Measurements from ENCODE around the gene ACBD4. TPM values are rescaled to one million over a fixed set of nuclear protein-coding genes. Genes with fewer than 3 reads are reported as not detected.

The ACBD4 gene
- polyA plus RNA-seq, 4 donors: 12.4 to 15.4 (median 13.5) TPM

DNA sequence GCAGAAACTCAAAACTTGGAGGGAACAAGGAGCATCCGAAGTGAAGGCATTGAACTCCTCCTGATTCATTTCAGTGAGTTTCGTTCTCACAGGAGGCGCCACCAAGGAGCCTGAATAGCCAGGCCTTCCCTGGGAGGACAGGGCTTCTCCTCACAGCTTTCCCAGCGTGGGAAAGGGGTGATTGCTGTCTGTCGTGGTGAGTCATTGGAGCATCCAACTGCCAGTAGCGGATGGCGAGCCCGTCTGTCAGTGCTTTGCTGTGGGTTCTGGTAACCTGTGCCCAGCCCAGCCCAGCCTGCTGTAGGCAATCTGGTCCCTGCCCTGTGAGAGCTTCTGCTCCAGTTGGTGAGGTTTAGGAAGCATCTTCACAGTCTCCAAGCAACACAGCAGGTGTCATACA lies 31.5 kb upstream of the ACBD4 start:
- DNase-seq (ENCODE audit: low read depth in 4 of 4, low spot score in 3 of 4): no peak

DNA sequence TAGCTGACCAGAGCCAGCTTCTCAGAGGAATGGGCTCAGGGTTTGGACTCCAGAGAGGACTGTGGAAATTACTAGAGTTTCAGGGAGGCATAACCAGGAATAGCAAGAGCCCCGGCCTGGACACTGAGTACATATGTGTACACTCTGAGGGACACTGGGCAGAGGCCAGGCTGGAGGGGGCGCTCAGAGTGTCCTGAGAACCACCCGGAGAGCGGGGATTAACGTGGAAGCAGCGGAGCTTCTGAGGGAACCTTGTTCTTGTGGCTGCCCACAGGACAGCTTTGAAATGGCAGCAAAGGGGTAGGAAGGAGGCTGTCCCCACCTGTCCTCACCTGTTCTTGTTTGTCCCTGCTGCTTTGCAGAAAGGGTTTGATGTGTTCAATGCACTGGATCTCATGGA lies 31.0 kb upstream of the ACBD4 start:
- no peak for DNase-seq (ENCODE audit: low read depth in 4 of 4, low spot score in 3 of 4)

DNA sequence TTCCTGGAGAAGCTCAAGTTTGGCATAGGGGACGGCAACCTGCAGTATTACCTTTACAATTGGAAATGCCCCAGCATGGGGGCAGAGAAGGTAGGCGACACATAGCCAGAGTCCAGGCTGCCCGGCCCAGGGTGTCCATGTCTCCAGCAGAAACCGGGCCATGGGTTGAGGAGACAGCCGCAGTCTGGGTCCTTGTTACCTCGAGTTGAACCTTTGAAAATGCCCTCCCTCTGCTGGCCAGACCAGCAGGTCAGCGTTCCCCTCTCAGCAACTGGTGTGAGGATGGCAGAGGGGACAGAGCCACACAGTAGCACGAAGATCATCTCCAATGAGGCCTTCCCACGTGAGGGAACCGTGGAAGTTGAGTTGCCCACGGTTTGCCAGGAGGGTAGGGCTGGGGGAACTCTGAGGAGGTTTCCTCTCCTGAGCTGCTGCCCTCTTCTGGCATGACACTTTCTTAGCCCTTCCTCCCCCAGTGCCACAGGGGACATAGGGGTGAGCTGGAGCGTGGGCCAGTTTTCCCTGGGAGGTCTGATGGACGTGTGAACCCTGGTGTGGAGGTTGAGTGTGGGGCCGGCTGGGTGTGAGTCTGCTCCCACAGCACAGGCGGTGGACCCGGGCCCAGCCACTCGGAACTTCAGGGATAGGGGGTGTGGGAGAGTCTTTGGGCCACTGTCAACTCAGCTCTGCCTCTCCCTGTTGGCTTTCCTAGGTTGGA lies 30.4 kb upstream of the ACBD4 start:
- no peak for DNase-seq (ENCODE audit: low read depth in 4 of 4, low spot score in 3 of 4)

DNA sequence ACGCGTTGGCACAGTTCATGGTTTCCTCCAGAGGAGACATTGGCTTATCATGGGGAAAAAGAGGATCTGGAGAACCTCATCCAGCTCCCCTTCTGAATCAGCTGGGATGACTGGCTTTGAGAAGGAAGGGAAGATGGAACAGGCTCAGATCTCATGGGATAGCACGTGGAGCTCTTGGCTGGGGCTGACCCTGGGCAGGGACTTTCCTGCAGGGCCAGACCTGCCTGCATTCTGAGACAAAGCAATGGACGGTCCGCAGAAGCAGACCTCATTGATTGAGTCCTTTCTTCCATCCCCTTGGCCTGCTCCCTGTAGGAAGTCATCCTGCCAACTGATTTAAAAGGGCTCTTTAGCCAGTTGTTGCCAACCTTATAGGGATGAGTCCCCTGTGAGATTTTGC lies 29.4 kb upstream of the ACBD4 start:
- DNase-seq (ENCODE audit: low read depth in 4 of 4, low spot score in 3 of 4): no peak

DNA sequence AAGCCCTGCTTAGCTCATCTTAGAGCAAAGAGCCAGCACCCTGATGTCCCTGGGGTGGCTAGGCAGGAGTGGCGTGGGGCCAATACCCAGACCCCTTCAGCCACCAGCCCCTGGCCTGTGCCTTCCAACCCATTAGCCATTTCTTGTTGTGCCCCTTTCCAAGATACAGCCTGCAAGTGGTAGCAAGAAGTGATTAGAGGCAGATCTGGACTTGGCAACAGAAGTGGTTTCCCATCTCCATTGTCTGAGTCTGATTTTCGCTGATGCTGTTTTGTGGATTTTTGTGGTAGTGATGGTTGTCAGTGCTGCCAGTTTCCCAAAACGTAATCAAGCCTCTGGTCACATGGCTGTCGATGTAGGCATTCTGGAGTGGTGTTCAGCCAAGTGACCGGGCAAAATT lies 28.9 kb upstream of the ACBD4 start:
- DNase-seq (ENCODE audit: low read depth in 4 of 4, low spot score in 3 of 4): no peak

DNA sequence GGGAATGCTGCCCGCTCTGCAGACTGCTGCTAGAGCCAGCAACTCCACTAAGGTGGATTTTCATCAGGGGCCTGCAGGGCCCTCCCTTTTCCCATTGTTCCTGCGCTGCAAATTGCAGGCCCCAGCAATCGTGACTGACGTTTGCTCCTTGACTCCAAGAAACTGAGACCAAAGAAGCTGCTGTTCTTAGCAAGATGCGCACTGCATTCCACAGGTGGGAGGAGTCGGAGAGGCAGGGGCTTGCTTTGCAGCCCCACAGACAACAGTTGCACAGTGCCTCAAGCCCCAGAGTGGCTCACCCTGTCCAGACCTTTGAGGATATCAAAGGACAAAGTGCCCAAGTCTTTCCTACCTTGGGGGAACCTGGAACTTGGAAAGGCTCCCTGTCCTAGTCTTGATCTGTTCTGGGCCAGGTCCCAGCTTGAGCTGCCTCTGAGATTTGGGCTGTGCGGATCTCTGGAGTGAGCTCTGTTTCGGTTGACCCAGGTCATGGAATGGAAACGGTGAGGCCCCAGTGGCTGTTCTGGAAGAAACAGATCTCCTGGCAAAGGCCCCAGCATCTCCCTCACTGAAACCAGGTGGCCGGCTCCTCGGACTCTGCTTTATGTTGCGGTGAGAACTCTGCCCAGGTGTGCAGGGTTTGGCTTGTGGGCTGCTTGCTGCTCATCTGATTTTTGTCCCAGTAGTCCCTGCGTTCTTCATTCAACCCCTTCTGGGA lies 28.0 kb upstream of the ACBD4 start:
- no peak for DNase-seq (ENCODE audit: low read depth in 4 of 4, low spot score in 3 of 4)

DNA sequence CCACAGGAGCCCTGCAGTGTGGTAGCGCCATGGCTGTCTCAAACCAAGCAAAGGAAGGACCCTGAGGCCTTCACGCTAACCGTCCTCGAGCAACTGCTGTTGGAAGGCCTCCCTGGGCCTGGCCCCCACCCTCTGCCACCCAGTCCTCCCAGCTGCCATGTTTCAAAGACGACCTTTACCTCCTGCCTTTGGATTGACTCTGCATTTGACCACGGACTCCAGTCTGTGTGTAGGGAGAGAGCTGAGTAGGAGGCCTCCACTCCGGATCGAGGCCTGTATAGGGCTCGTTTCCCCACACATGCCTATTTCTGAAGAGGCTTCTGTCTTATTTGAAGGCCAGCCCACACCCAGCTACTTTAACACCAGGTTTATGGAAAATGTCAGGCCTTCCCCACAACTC lies 27.4 kb upstream of the ACBD4 start:
- DNase-seq (ENCODE audit: low read depth in 4 of 4, low spot score in 3 of 4): no peak

DNA sequence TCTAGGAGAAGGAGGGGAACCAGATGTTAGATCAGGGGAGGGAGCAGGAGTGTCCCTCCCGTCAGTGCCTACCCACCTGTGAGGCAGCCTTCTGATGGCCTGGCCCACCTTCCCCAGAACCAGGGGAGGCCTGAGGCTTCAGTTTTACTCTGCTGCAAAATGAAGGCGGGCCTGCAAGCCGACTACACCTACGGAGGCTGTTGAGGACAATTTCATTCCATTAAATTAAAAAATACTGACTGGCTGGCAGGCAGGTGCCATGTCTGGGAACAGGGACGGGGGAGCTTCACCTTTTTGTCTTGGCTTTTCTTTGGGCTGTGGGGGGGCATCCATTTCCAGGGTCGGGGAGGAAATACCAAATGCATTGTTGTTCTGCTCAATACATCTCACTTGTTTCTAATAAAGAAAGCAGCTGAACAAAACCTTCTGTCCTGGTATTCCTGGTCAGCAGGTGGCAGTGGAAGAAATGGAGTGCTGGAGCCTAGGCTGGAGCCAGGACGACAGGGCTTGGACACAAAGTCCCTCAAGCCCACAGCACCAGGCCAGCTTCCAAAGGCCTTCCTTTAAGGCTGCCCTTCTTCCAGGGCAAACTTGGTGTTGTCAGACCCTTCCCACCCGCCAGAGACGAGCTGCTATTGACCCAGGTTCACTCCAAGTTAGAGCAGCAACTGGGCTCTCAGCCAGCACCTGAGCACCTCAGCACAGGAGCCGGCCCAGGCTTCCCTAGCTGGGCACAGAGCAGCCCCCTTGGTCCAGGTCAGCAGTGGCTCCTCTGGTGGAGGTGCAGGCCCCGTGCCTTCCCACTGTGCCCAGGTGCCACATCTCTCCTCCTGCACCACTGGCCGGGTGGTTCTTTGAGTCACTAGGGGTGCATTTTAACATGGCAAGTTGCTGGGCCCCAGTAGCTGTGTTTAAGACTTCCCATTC lies 26.6 kb upstream of the ACBD4 start:
- no peak for DNase-seq (ENCODE audit: low read depth in 4 of 4, low spot score in 3 of 4)

DNA sequence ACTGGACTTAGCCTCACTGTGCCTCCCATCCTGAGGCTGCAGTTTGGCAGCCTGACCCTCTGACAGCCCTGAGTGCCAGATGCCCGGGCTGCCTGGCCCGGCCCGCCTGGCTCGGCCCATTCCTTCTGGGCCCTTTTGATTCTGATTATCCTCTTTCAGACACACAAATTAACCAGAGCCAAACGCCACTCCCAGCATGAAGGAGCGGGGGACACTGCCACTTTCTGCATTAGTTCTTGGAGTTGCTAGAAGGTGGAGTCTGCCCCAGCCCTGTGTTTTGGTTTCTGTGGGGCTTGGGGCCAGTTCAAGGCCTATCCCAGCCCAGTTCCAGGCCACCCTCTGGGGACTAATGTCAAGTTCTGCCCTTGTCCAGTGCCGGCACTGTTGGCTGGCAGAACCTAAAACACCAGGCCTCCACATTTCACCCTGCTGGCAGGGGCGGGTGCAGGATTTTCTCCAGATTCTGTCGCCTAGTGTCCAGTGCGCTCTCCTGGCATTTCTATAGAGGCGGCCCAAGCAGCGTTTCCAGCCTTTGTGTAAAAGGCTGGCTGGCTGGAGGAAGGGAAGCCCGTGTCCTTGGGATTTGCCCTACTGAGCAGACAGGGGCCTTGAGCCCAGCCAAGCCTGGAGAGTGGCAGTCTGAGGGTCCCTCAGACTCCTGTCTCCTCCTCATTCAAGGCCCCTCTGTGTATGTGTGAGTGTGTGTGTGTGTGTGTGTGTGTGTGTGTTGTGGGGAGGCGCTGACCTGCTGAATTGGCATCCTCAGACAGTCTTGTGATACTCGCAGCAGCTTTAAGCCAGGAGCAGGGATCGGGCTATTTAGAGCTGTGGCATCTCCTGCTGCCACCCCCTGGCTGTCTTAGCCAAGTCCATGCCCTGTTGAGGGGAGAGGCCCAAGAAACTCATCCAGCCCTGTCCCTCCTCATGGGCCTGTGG lies 24.5 kb upstream of the ACBD4 start:
- no peak for DNase-seq (ENCODE audit: low read depth in 4 of 4, low spot score in 3 of 4)

DNA sequence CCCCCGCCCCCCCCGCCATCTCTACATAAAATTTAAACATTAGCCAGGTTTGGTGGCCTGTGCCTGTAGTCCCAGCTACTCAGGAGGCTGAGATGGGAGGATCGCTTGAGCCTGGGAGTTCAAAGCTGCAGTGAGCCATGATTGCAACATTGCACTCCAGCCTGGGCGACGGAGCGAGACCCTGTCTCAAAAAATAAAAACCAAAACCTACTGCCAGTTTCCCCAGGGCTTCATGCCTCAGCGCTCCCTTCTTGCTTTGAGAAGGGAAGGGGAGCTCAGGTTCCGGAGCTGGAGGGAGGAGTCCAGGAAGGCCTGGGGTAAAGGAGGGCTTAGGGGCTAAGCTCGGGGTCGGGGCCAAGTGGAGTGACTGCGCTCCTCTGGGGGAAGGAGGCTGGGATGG lies 23.6 kb upstream of the ACBD4 start:
- peak in 1 of 4 donors; percentile 20 for DNase-seq (ENCODE audit: low read depth in 4 of 4, low spot score in 3 of 4)

DNA sequence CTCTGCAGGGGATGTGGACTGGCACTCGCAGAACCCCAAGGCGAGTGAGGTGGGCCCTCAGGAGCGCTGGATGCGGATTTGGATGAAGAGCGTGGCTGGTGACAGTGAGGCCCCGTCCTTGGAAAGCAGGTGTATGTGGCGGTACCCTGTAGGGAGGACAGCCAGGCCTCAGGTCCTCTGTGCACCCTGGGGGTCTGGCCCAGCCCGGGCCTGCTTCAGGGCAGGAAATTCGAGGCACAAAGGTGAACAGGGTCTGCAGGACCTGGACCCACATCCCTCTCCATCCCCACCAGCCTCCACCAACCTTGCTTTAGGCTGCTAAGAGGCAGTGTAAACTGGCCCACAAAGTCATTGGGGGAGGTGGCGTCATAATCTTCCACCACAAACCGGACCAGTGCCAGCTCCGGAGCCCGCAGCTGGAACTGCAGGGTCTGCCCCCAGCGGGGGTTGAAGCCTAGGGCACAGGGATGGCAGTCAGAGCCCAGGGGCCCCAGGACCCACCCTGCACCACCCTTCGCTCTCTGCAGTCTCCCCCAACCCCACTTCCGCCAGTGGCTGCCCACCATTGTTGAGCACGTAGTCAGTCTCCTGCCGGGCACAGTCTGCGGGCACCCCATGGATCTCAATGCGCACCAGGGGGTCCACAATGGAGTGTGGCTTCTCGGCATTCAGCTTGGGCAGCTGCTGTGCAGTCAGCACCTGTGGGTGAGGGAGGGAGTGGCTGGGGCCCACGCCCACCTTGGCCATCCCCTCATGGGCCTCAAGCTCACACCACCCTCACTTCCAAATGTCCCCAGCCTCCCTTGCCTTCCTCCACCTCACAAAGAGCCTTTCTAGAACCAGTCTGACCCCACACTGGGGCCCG lies 22.7 kb upstream of the ACBD4 start:
- DNase-seq (ENCODE audit: low read depth in 4 of 4, low spot score in 3 of 4): no peak

DNA sequence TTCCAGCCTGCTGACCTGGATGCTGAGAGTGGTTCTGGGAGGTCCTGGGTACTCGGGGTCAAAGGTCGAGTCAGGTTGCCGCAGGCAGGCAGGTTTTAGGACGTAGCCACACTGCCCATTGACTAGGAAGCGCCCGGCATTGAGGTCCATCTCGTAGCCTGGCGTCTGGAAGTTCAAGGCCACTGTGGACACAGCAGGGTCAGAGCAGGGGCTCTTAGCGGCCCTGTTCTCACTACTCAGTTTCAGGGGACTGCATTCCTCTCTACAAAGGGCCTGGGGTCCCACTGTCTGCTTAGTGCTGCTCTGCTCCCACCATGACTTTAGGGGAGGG lies 22.1 kb upstream of the ACBD4 start:
- no peak for DNase-seq (ENCODE audit: low read depth in 4 of 4, low spot score in 3 of 4)

DNA sequence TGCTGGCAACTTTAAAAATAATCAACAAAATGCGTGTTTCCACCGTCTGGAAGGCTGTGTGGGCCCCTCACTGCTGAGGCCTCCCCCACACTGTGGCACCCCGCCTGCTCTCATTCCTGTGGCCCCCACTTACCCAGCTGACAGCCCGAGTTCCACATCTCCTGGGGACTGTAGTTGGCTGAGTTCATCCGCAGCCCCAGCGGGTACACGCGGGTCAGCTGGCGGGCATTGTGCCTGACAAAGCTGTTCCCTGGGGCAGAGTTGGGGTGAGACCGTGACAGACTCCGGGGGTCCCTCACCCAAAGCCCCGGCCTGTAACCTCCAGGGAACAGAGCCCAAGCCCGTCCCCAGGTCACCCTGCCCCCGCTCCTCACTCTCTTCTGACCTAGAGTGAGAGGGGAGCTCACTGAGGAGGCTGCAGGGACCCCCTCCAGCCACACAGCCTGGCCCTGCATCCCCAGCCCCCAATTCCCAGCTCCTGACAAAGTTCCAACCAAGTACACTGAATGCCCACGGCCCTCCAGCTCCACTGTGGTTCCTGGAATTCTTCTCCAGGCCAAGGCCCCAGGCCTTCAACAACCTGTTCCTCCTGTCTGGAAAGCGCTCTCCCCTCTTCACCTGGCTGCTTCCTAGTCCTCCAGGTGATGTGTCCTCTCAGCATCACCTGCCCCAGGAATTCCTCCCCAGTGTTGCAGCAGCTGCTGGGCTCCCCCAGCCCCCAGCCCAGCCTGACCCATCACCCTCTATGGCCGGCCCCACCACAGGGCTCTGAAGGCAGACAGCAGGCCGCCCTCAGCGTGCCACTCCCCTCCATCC lies 21.2 kb upstream of the ACBD4 start:
- DNase-seq (ENCODE audit: low read depth in 4 of 4, low spot score in 3 of 4): no peak

DNA sequence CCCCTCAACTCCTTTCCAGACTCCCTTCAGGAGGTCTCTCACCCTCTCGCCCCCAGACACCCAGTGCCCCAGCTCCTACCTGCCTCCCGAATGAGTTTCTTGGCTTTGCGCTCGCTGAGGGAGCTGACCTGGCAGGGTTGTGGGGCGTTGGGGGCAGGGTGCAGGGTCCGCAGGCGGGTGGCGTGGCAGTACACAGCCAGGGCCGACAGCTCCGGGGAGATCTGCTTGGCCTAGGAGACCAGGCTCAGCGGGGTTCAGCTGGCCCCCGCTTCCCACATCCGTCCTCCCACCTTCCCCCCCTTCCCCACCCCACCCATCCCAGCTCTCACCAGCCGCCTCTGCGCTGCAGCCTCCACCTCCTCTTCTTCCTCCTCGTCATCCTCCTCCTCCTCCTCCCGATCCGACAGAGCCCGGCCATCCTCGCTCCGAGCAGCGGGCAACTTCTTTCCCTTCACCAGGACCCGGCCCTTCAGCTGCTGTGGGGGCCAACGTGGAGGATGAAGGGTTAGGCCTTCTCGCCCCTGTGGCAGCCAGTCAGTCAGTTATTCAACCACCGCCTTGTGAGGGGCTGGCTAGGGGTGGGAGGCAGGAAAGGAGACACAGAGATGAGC lies 20.4 kb upstream of the ACBD4 start:
- DNase-seq (ENCODE audit: low read depth in 4 of 4, low spot score in 3 of 4): no peak

DNA sequence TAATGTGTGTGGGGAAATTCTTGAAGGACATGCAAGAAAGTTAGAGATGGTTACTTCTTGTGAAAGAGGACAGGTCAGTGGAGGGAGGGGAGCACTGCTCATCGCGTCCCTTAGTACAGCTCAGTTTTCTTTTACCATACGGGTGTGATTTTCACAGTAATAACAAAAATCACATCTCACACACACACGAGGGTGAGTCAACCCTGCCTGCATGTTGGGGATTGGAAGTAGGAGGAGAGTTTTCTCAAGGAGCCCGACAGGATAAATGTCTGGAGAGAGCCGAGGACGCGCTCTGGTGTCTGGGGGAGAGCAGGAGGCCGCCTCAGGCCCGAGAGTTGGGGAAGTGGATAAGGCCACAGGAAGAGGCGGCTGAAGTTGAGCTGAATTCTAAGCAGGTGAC lies 19.6 kb upstream of the ACBD4 start:
- DNase-seq (ENCODE audit: low read depth in 4 of 4, low spot score in 3 of 4): no peak

DNA sequence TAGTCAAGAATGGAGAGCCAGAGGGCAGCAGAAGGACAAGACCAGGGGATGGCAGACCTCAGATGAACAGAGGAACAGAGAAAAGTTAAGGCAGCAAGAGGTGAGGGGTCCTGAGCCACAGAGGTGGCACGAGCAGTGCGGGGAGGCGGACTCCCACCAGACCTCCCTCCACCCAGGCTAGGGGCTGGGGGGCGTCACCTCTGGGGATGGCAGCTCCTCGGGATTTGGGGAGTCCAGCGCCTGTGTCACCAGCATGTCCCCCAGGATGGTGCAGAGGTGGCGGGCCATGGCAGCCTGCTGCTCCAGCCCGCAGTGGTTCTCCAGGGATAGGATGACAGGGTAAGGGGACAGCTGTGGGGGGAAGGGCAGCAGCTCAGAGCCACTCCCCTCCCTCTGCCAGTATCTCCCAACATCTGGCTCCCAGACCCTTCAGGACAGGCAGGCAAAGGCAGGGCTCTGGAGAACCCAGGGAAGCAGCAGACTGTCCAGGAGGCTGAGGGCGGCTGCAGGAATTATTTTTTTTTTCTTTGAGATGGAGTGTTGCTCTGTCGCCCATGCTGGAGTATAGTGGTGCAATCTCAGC lies 19.0 kb upstream of the ACBD4 start:
- DNase-seq (ENCODE audit: low read depth in 4 of 4, low spot score in 3 of 4): no peak

DNA sequence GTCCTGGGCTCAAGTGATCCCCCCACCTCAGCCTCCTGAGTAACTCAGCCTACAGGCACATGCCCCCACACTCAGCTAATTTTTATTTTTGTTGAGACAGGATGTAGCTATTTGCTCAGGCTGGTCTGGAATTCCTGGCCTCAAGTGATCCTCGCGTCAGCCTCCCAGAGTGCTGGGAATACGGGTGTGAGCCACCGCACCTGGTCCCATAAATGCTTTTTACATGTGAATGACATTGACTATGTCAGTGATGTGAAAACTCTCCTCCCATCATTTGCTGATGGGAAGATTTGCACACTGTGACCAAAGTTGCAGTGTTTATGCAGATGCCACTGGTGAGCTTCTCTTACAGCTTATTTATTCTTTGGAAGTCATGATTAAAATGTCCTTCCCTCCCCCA lies 18.2 kb upstream of the ACBD4 start:
- DNase-seq (ENCODE audit: low read depth in 4 of 4, low spot score in 3 of 4): no peak

Data from right renal pelvis (tissue), 4 donors.